OCI-M2 (cell line): Measurements from ENCODE around the gene PARN.
"Not testable (repeated sequence)": the region's sequence is repeated elsewhere in the genome, so short reads cannot be mapped to it uniquely, and the experiment has no call there.

ENCODE experiments used
- DNase-seq: peaks from one replicate; lab custom pipeline; 2025; ENCODE audit not compliant: unreplicated experiment; lab: John Stamatoyannopoulos, UW

PARN gene

GRCh38 chr16:14574698-14575415 lies 55.2 kb downstream of the PARN start:
- DNase-seq: not testable (repeated sequence)

DNA sequence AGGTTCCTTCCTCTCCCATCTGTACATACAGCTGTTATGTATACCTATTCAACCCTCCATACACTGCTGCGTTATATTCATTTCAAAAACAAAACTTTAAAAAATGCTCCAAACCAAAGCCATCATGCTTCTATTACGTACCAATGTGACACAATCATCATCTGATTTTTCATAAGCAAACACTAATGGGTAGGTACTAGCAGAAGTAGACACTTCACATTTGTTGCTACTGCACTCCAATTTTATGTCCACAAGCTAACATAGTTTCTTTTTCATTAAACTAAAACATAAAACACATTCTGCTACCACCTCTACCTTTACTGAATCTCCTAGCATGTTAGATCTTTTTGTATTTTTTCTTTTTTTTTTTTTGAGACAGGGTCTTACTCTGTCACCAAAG lies 57.5 kb downstream of the PARN start:
- no peak for DNase-seq

GRCh38 chr16:14569213-14569612 lies 60.8 kb downstream of the PARN start:
- DNase-seq: no peak

- DNase-seq: no peak
Measured at GRCh38 chr16:14566599-14566998, 63.5 kb downstream of the PARN start.

- DNase-seq: no peak
Measured at GRCh38 chr16:14565688-14566025, 64.4 kb downstream of the PARN start.

DNA sequence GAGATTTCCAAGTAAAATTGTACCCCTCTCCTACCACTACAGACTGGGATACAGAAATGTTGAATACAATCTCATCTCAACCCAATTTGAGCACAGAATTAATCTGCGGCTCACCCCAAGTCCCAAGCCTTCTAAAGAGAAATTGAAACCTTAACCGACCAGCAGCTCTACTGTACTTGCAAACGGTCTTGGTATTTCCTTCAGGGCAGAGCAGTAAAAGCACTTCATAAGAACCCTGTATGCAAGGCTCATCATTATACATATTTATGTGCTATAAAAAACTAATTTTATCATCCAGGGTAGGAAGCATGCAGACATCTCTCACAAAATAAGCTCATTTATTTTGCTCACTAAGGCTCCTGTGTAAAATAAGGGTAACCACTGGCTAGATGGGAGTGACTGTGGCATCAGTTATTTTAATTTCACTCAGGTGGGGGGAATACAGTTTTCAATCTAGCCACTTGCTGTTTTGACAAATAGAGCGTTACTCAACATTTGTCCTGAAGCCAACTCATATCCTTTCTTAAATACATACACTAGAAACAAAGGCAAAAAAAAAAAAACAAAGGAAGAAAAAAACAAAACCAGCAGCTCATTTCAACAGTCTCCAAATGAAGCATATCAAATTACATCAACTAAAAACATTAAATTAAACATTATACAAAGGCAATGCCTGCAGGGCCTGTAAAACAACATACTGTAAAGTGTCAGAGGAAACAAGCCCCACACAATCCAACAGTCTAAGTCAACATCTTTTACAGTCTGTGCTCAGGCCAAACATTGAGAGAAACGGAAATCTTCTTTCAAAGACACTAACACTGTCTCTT lies 65.0 kb downstream of the PARN start:
- no peak for DNase-seq

DNA sequence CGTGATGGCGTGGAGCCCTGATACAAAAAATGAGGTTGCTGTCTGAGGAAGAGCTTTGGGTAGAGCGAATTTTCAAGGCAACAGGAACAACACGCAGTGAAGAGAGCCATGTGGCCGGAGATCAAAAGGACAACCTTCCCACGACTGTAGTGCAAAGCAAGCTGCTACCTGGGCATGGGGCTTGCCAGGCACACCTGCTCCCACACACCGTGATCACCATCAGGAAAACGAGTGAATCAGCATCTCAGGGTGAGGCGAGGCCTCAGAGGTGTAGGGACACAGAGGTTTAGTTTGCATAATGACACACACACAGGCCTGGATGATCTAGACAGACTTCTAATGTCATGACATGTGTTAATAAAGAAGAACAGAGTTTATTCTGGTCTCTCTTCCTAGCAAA lies 65.7 kb downstream of the PARN start:
- no peak for DNase-seq

DNA sequence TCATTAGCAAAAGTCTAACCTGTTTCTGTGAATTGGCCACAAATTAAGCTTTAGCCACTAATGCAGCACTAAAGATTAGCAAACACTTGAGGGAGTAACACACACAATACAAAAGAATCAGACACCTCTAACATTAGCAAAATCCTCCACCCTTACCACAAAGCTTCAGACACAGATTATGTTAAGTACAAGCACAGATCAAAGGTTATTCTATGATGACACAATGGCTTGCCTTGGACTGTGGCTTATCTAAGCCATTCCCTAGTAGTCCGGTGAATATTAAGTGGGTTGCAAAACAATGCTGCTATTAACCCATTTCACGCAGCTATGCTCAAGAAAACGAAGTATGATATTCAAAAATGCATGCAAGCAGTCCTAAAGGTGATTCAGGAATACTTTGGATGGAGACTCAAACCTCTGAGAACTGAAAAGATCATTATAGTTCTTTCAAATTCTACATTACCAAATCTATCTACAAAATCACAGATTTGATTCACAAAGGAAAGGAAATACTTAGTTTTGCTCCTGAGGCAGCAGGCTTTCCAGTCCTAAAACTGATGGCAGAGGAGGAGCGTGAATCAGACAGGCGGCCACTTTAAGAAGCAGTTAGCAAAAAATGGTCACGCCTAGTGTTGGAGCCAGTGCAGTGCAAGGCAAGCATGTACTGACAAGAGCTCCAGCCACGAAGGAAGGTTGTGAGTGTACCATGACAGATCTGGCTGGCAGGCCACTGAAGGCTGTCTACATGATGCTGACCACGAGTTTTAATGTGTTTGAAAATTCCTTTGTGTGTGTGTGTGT lies 67.2 kb downstream of the PARN start:
- DNase-seq: no peak

DNA sequence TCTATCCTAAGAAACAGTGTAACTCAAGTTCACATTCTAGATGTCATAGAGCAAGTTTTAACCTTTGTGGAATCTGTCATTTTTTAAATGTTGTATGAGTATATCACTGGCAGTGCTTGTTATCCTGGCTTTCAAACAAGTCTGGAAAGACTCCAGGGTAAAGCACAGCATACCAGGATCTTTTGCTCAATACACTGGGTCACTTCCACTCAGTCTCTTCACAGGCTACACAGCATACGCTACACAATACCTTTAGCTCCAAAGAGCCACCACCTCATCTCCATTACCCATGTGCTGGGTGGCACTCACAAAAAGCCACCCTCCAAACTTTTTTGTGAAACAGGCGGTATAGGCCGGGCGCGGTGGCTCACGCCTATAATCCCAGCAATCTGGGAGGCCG lies 69.5 kb downstream of the PARN start:
- DNase-seq: no peak

- no peak for DNase-seq
Measured at GRCh38 chr16:14559809-14560241, 70.2 kb downstream of the PARN start.

GRCh38 chr16:14553447-14553846 lies 76.6 kb downstream of the PARN start:
- no peak for DNase-seq

DNA sequence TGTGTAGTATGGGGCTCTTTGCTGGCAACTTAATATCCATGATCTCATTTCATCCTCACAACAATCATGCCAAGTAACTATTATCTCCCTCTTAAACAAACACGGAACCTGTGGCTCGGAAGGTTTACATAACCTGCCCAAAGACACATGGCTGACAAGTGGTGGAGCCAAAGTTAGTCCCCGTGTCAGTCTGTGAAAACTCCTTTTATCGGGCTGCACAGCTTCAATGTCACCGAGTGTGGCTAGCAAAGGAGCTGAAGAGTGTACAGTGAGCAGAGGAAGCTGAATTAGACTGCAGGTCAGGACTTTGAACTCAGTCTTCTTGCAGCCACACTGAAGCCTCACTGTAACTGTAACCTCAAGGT lies 80.3 kb downstream of the PARN start:
- DNase-seq: no peak

GRCh38 chr16:14548933-14549788 lies 80.9 kb downstream of the PARN start:
- no peak for DNase-seq

GRCh38 chr16:14545346-14545884 lies 84.6 kb downstream of the PARN start:
- DNase-seq: no peak

- not testable (repeated sequence) for DNase-seq
Measured at GRCh38 chr16:14544846-14545245, 85.2 kb downstream of the PARN start.

DNA sequence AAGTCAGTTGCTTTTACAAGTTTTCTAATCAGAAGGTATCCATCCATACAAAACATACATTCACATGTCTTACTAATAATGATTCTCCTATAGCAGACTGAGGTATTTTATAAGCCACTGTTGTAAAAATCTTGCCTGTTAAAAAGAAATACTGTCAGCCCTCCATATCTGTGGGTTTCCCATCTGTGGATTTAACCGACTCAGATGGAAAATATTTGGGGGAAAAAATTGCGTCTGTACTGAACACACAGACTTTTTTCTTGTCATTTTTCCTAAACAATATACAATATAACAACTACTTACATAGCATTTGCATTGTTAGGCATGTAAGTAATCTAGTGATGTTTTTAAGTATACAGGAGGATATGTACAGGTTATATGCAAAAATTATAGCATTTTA lies 90.4 kb downstream of the PARN start:
- DNase-seq: no peak

DNA sequence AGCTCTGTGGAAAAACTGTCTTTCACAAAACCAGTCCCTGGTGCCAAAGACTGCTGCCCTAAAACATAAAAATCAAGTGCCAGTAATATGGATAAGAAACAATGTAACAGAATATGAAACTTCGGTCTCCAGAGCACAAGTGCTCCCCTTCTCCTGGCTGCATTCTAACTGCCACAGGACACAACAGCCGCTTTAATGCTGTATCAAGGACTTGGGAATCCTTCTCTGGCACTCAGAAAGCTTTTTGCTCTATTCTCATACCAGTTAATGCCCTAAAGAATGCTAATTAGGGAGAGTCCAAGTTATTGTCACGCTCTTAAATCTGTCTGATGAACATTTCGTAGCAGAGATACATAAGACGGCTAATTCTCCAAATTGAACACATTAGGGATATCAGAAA lies 90.9 kb downstream of the PARN start:
- no peak for DNase-seq

- no peak for DNase-seq
Measured at GRCh38 chr16:14538604-14539003, 91.5 kb downstream of the PARN start.

- DNase-seq: no peak
Measured at GRCh38 chr16:14531613-14532012, 98.4 kb downstream of the PARN start.

DNA sequence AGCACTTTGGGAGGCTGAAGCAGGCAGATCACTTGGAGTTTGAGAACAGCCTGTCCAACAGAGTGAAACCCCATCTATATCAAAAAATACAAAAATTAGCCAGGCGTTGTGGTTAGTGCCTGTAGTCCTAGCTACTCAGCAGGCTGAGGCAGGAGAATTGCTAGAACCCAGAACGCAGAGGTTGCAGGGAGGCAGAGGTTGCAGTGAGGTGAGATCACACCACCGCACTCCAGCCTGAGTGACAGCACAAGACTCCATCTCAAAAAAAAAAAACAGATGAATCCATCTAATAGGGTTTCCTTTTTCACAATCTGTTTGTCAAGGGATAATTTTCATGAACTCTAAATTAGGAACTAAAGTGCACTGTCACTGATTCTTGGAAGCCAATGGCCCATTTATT lies 99.0 kb downstream of the PARN start:
- DNase-seq: no peak

DNA sequence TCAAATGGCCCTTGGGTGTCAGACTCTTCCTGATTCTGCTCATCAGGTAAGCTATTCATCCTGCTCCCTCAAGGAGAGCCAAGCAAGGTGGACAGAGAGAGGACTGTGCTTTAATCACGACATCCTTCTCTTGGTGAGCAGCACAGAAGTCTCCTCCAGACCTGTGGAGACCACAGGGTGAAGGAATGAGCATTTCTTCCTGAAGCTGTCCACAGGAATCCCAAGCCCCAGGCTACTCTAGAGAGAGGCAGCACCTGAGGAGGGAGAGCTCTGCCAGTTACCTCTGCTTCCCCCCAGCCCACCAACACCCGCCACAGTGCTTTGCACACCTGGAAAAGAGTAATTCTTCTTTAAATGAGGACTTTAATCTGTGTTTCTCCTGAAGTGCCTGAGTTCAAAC lies 100.0 kb downstream of the PARN start:
- no peak for DNase-seq
